ENCODE measurements around the gene CYP19A1.

DNA sequence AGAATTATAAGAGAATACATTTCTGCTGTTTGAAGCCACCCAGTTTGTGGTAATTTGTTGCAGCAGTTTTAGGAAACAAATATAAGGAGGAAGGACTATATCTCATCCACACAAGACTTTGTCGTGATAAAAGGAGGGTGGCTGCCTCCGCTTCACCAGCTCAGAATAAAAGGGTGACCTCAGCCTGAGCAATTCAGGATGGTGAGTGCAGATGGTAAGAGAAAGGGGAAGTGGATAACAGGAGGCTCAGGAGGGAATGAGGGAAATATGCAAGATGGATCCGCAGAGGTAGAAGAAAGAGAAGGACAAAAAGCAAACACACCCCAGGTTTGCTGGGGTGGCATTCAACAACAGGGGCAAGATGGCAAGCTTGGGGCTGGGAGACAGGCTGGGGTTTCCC, 135.6 kb downstream of the CYP19A1 start:
- TF ChIP-seq, protein P1, sequence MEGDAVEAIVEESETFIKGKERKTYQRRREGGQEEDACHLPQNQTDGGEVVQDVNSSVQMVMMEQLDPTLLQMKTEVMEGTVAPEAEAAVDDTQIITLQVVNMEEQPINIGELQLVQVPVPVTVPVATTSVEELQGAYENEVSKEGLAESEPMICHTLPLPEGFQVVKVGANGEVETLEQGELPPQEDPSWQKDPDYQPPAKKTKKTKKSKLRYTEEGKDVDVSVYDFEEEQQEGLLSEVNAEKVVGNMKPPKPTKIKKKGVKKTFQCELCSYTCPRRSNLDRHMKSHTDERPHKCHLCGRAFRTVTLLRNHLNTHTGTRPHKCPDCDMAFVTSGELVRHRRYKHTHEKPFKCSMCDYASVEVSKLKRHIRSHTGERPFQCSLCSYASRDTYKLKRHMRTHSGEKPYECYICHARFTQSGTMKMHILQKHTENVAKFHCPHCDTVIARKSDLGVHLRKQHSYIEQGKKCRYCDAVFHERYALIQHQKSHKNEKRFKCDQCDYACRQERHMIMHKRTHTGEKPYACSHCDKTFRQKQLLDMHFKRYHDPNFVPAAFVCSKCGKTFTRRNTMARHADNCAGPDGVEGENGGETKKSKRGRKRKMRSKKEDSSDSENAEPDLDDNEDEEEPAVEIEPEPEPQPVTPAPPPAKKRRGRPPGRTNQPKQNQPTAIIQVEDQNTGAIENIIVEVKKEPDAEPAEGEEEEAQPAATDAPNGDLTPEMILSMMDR (IDR thresholded peaks at IDR 0.05) = no peak
- no peak for TF ChIP-seq POLR2A (IDR thresholded peaks at IDR 0.05)
- no peak for TF ChIP-seq EP300 (IDR thresholded peaks at IDR 0.05)
- TF ChIP-seq POLR2AphosphoS5 (IDR thresholded peaks at IDR 0.05) = no peak

Data from sigmoid colon (tissue), 4 donors.